NB4 (cell line): ENCODE measurements around the gene ARHGAP4.

Experiments
- DNase-seq: peaks from one replicate; pipeline ENCODE4 v3.0.0; 2010; ENCODE audit warnings: low read depth
- H3K4me3 ChIP-seq: one replicate; pipeline ENCODE4 v1.5.1; 2011; ENCODE audit warnings: mild to moderate bottlenecking, low read depth, low read length, moderate library complexity
- MYC ChIP-seq: IDR thresholded peaks from 2 replicates; pipeline ENCODE4 v1.6.1; 2011; ENCODE audit warnings: low read depth, low read length
- POLR2A ChIP-seq: IDR thresholded peaks from 2 replicates; pipeline ENCODE4 v1.6.1; 2011; ENCODE audit warnings: mild to moderate bottlenecking; ENCODE audit not compliant: insufficient read length; ENCODE audit errors: extremely low read depth
- TF ChIP-seq, protein P1 (sequence below): IDR thresholded peaks from one replicate; pipeline ENCODE4 v1.5.1; 2012; ENCODE audit warnings: low read depth, low read length
- TF ChIP-seq, protein P2 (sequence below): IDR thresholded peaks from 2 replicates; pipeline ENCODE4 v1.6.1; 2011; ENCODE audit warnings: low read depth, low read length

The ARHGAP4 gene

DNA sequence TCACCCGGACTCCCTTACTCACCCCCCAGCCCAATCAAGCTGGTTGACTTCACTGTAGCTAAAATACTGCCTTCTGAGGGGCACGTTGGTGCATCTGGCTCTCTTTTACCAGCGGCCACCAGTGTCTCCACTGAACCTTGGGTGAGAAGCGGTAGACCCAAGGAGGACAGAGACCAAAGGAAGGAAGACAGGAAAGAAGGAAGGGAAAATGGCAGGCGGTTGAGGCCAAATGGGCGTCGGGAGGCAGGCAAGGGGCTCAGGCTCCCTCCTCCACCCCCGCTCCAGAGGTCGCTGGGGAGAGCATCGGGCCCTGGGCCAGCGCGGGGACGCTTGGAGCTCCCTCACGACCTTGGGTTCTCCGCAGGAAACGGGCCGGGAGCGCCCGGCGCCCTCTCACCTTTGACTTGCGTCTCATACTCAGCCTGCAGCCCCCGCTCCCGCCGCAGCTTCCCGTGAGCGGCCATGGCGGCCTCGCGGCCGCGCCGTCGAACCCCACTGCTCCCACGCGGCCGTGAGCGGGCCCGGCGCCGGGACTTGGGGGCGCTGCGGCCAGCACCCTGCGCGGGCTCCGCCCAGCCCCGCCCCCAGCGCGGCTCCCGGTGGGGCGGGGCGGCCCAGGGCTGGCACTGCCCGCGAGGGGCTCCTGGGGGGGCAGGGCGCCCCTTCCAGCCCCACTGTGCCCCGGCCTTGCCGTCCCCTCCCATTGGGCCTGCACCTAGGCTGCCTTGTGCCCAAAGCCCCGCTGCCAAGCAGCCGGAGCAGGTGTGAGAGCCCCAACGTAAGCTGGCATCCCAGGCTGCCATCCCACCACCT, at the start of gene ARHGAP4:
Gene ARHGAP4, minus strand, starts transcription at position 526 of the 813 bp plus-strand sequence. Its CDS starts 62 bp downstream, at position 464.
- TF ChIP-seq, protein P1, sequence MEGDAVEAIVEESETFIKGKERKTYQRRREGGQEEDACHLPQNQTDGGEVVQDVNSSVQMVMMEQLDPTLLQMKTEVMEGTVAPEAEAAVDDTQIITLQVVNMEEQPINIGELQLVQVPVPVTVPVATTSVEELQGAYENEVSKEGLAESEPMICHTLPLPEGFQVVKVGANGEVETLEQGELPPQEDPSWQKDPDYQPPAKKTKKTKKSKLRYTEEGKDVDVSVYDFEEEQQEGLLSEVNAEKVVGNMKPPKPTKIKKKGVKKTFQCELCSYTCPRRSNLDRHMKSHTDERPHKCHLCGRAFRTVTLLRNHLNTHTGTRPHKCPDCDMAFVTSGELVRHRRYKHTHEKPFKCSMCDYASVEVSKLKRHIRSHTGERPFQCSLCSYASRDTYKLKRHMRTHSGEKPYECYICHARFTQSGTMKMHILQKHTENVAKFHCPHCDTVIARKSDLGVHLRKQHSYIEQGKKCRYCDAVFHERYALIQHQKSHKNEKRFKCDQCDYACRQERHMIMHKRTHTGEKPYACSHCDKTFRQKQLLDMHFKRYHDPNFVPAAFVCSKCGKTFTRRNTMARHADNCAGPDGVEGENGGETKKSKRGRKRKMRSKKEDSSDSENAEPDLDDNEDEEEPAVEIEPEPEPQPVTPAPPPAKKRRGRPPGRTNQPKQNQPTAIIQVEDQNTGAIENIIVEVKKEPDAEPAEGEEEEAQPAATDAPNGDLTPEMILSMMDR, result no peak
- TF ChIP-seq POLR2A (no peak), MYC (no peak)
- TF ChIP-seq, protein P2, sequence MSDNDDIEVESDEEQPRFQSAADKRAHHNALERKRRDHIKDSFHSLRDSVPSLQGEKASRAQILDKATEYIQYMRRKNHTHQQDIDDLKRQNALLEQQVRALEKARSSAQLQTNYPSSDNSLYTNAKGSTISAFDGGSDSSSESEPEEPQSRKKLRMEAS, result no peak
- DNase-seq, result no peak
- peak within 1 kb of the TSS; percentile 69 for H3K4me3 ChIP-seq

DNA sequence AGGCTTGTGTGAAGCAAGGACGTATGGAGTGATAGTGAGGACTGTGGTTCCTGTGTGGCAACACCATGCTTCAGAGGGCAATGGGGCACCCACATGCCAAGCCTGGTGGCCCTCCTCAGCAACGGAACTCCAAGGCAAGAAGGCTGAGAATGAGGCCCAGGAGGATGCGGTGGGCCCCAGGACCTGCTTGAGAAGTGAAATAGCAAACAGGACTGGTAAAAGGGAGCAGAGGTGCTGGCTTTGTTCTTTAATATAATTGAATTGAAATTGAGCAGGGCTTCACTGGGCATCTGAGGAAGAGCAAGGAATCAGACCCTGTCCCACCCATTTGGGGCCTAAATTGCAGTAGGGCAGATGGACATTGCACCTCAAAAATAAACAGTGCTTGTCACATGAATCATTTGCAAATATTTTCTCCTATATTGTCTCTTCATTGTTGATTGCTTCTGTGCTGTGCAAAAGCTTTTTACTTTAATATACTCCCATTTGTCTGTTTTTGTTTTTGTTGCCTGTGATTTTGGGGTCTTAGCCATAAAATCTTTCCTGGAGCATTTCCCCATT, 48.7 kb upstream of the ARHGAP4 start:
- DNase-seq, result peak; percentile 65
- no peak overlapping the region for H3K4me3 ChIP-seq
- TF ChIP-seq, protein P1, result no peak
- TF ChIP-seq, protein P2, result peak; percentile 52; the same call in 1 of the 2 replicates

GRCh38 chrX:153974003-153974725, 48.1 kb upstream of the ARHGAP4 start:
- DNase-seq, result peak; percentile 58
- peak overlapping the region; percentile 9 for H3K4me3 ChIP-seq
- TF ChIP-seq, protein P2, result no peak
- peak; percentile 36 for TF ChIP-seq MYC

GRCh38 chrX:153973127-153974002, 47.3 kb upstream of the ARHGAP4 start:
- peak; percentile 28 for DNase-seq
- TF ChIP-seq POLR2A (no peak), MYC (no peak)
- TF ChIP-seq, protein P1, result no peak
- TF ChIP-seq, protein P2, result peak; percentile 13; the same call in 1 of the 2 replicates
- peak overlapping the region; percentile 86 for H3K4me3 ChIP-seq

GRCh38 chrX:153972368-153973126, 46.5 kb upstream of the ARHGAP4 start, which contains the start of gene TMEM187:
Gene TMEM187, plus strand, starts transcription at chrX:153972754. Its CDS starts 9,309 bp downstream, at chrX:153982063.
- TF ChIP-seq POLR2A (peak; percentile 40), MYC (no peak)
- peak; percentile 96 for DNase-seq
- H3K4me3 ChIP-seq, result peak within 1 kb of the TSS; percentile 90
